Transverse colon (tissue), 4 donors: ENCODE data around the gene FAM229B. TPM values are rescaled to one million over a fixed set of nuclear protein-coding genes. Genes with fewer than 3 reads are reported as not detected.

ENCODE experiments used
- DNase-seq: peaks from one replicate; pipeline ENCODE4 v3.0.0-alpha.2; 2019
- H3K27ac ChIP-seq, 4 donors: fragments of 200-600 bp; sonication (generic); 2 replicates each; pipeline ENCODE4 v1.5.1; 2016 to 2018; ENCODE audit warnings: inconsistent platforms in 4 of 4
- H3K27me3 ChIP-seq: fragments of 200-600 bp; sonication (generic); 2 replicates; pipeline ENCODE4 v1.5.1; 2017; ENCODE audit warnings: inconsistent platforms
- H3K36me3 ChIP-seq, 4 donors: fragments of 200-600 bp; sonication (generic); 2 replicates each; pipeline ENCODE4 v1.5.1; 2017 to 2019; ENCODE audit warnings: inconsistent platforms in 4 of 4
- H3K4me1 ChIP-seq, 4 donors: fragments of 200-600 bp; sonication (generic); 2 replicates each; pipeline ENCODE4 v1.5.1; 2017 to 2020; ENCODE audit warnings: inconsistent platforms in 4 of 4
- H3K4me3 ChIP-seq, 4 donors: fragments of 200-600 bp; sonication (generic); 1 replicate in 1 of 4; 2 replicates in 3 of 4; pipeline versions ENCODE4 v1.5.1 to v1.6.1; 2017 to 2019; ENCODE audit warnings: inconsistent platforms in 4 of 4
- H3K9me3 ChIP-seq, 2 donors: fragments of 200-600 bp; sonication (generic); 2 replicates each; pipeline ENCODE4 v1.5.1; 2017 to 2019; ENCODE audit warnings: inconsistent platforms in 2 of 2
- CTCF ChIP-seq, 5 experiments: fragments of 200-600 bp in 3 of 5; fragments of 450-650 bp in 2 of 5; sonication (generic) in 3 of 5; IDR thresholded peaks; 1 replicate in 2 of 5; 2 replicates in 3 of 5; pipeline ENCODE4 v1.5.1; 2016 to 2017; ENCODE audit warnings: antibody characterized with exemption in 5 of 5, inconsistent platforms in 3 of 5, mild to moderate bottlenecking in 2 of 5, moderate library complexity in 1 of 5
- EP300 ChIP-seq: sonication (generic); formaldehyde crosslinking; IDR thresholded peaks from one replicate; pipeline ENCODE4 v1.6.1; 2017; ENCODE audit warnings: antibody characterized with exemption, low read depth
- POLR2A ChIP-seq: fragments of 450-650 bp; IDR thresholded peaks from one replicate; pipeline ENCODE4 v1.6.1; 2016; ENCODE audit warnings: antibody characterized with exemption, mild to moderate bottlenecking, moderate library complexity
- POLR2AphosphoS5 ChIP-seq, 3 donors: sonication (generic); formaldehyde crosslinking; IDR thresholded peaks; one replicate each; pipeline ENCODE4 v1.6.1; 2016; ENCODE audit warnings: antibody characterized with exemption in 3 of 3
- WGBS, 2 donors: methylation state at CpG; one replicate each; pipeline ENCODE4 v1.1.5; 2018; ENCODE audit warnings: low coverage in 1 of 2; 5-methylcytosine and 5-hydroxymethylcytosine counted together
- in situ Hi-C, 4 donors: fragments of 200-750 bp; cut with MboI; loops; one replicate each; pipeline versions ENCODE4 v1.15.0 to v1.15.1; 2017; ENCODE audit warnings: low sequenced_read_pairs in 3 of 4, low pct_ligation_motif_present in 1 of 4, low pct_unique_long_range_greater_than_20kb in 1 of 4
- intact Hi-C: fragments of 100-400 bp; cut with DNase I; formaldehyde crosslinking; loops from one replicate; pipeline ENCODE4 v1.15.1; 2023; ENCODE audit warnings: low total_unique reads
- total RNA-seq, 4 donors: library from RNA; depleted of rRNA; stranded (reverse); fragments of >200 nt; gene quantifications; one replicate each; pipeline ENCODE4 v1.1.0, GENCODE V29; 2016

Gene FAM229B
- total RNA-seq, 4 donors from 2014 or later, result 2.2 to 81.4 (median 8.7) TPM; not detected in 1

DNA sequence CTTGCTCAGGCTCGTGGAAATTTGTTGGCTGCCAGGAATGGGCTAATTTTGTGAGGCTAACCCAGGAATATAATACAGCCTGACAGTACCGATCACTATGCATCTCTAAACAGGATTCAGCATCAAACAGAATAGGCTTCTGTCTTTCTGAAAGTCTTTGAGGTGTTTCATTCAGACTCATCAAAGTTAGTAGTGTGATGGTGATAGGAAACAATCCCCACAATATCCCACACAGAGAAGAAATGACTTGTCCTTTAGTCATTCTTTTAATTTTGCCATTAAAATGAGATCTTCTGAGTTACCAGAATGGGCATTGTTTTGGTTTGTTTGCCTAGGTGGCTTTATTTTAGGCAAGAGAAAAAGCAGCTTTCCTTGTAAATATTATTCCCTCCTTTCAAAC, 54.3 kb downstream of the FAM229B start:
- 76 to 80% methylated on average over 1 to 2 of the region's 2 CpGs for WGBS, 2 donors

DNA sequence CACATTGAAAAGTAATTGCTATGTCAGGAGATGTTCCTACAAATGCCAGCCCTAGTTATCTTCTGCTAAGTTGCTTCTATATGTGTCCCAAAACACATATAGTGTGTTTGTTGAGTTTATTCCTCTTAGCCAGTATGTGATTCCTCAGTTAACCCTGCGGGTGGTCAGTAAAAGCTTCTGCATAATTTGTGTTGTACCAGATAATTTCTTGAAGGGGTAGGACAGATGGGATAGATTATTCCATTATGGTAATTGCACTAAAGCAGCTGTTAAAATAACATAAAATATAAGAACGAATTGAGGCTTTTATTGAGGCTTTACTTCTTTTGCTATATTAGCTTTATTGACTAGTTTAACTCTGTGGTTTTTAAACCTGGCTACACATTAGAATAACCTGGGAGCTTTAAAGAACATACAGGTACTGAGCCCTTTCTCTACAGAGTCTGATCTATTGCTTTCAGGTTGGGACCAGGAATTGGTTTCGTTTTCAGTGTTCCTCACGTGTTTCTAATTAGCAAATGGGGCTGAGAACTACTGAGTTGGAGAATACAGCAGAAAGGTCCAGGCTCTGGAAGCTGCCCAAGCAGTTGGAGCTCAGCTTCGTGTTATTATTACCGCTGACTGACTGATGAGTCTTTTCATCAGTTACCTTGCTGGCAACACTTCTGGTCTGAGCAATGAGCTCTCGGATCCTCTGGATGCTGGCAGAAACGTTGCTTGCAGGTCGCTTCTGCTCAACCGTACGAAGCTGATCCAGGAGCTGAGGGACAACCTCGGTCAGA, 56.9 kb downstream of the FAM229B start:
- H3K27me3 ChIP-seq, result no peaks in the 10 kb centered on the region
- peaks cover 0 to 22% (median 3%) of the 10 kb centered on the region in 4 donors for H3K36me3 ChIP-seq
- in situ Hi-C loops, result no loop called here
- TF ChIP-seq POLR2A, result no peak
- no peak for TF ChIP-seq POLR2AphosphoS5 (IDR thresholded peaks at IDR 0.05)
- no peak for TF ChIP-seq EP300
- no peak for TF ChIP-seq CTCF (IDR thresholded peaks at IDR 0.05)
- H3K27ac ChIP-seq, result no peak overlapping the region
- H3K9me3 ChIP-seq, result no peaks in the 10 kb centered on the region
- WGBS, 2 donors, result 80 to 81% methylated on average over 12 of the region's 12 CpGs
- no peak for DNase-seq
- intact Hi-C loops, result no loop called here
- H3K4me3 ChIP-seq, result no peak overlapping the region
- peaks cover 0 to 2% (median 0%) of the 10 kb centered on the region in 4 donors for H3K4me1 ChIP-seq

More for the DNA sequence above, 54.3 kb downstream of the FAM229B start:
- in situ Hi-C loops (no loop called here), intact Hi-C loops (no loop called here)
- no peak for DNase-seq
- Histone ChIP-seq H3K9me3 (no peaks in the 10 kb centered on the region), H3K4me1 (no peaks in the 10 kb centered on the region), H3K4me3 (no peak overlapping the region), H3K27ac (no peak overlapping the region), H3K36me3 (peaks cover 0 to 22% (median 0%) of the 10 kb centered on the region in 4 donors), H3K27me3 (no peaks in the 10 kb centered on the region)
- TF ChIP-seq POLR2A, result no peak
- no peak for TF ChIP-seq EP300

DNA sequence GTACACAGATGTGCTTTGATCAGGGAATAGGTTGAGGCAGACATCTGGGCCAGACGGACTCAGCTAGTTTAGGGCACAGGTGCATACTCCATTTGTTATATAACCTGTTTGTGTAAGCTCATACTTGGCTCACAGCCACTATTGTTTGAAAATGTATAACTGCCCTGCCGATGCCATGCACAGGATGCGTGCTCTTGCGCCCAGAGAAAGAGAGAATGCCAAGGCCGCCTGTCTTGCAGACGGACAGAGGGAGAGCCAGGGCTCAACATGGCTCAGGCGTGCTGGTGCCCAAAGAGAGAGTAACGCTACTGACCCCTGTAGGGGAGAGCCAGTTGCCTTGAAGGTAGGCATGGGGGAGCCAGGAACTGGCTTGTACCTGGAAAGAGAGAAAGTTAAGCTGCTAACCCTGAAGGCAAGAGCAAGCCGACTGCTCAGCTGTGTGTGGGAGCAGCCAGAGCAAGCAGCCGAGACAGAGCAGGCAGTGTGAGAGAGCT, 57.7 kb downstream of the FAM229B start:
- Histone ChIP-seq H3K9me3 (no peaks in the 10 kb centered on the region), H3K4me3 (no peak overlapping the region), H3K4me1 (peaks cover 0 to 7% (median 0%) of the 10 kb centered on the region in 4 donors), H3K27ac (no peak overlapping the region), H3K36me3 (peaks cover 0 to 22% (median 3%) of the 10 kb centered on the region in 4 donors), H3K27me3 (no peaks in the 10 kb centered on the region)
- TF ChIP-seq CTCF (IDR thresholded peaks at IDR 0.05) (no peak), POLR2A (no peak), POLR2AphosphoS5 (IDR thresholded peaks at IDR 0.05) (no peak), EP300 (no peak)
- 44 to 80% methylated on average over 1 to 10 of the region's 10 CpGs for WGBS, 2 donors
- intact Hi-C loops, result no loop called here
- in situ Hi-C loops, result no loop called here
- DNase-seq, result no peak

DNA sequence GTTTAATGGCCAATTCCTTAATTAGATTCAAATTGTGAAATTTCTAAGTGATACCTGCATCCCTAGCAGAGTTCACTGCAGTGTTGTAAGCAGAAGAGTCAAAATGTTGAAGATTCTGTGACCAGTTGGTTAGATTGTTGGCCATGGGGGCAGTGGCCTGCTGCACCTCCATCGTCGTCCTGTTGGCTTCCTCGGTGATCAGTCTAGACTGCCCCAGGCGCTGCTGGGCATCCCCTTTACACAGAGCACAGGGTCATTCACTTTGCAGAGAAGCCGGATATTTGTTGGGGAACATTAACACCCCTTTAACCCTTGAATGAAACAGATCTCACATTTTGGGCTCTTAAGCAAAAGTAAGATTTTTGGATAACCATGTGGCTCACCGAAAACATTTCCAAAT, 60.7 kb downstream of the FAM229B start:
- no peak for TF ChIP-seq CTCF (IDR thresholded peaks at IDR 0.05)
- no peak for TF ChIP-seq EP300
- TF ChIP-seq POLR2A, result no peak
- no peak for TF ChIP-seq POLR2AphosphoS5 (IDR thresholded peaks at IDR 0.05)
- Histone ChIP-seq H3K9me3 (no peaks in the 10 kb centered on the region), H3K27me3 (no peaks in the 10 kb centered on the region), H3K4me3 (no peak overlapping the region), H3K4me1 (peaks cover 0 to 16% (median 0%) of the 10 kb centered on the region in 4 donors), H3K36me3 (peaks cover 0 to 6% (median 2%) of the 10 kb centered on the region in 4 donors), H3K27ac (peak overlapping the region in 1 of 4 donors; percentile 63)
- intact Hi-C loops (no loop called here), in situ Hi-C loops (no loop called here)
- WGBS, 2 donors, result 86 to 90% methylated on average over 2 to 6 of the region's 6 CpGs
- no peak for DNase-seq
